Stimulated activated CD8-positive, alpha-beta memory T cell treated with anti-CD3 and anti-CD28 coated beads, Interleukin-7, amount 100 ng/mL, for 24 hours (primary cell): ENCODE results near the gene CLEC16A.

Experiments used
- DNase-seq: peaks from one replicate; pipeline ENCODE4 v3.0.0-alpha.2; 2020; ENCODE audit warnings: low read depth

The CLEC16A gene

GRCh38 chr16:11084876-11085485 is 140.6 kb downstream of the CLEC16A start:
- no peak for DNase-seq

- no peak for DNase-seq
Measured at GRCh38 chr16:11085916-11086315, 141.6 kb downstream of the CLEC16A start.

GRCh38 chr16:11087691-11088073 is 143.3 kb downstream of the CLEC16A start:
- no peak for DNase-seq

GRCh38 chr16:11088074-11088730 is 143.8 kb downstream of the CLEC16A start:
- DNase-seq: no peak

- DNase-seq: no peak
Measured at GRCh38 chr16:11088831-11089230, 144.5 kb downstream of the CLEC16A start.

- DNase-seq: no peak
Measured at GRCh38 chr16:11089504-11090124, 145.2 kb downstream of the CLEC16A start.

GRCh38 chr16:11090232-11090631 is 145.9 kb downstream of the CLEC16A start:
- DNase-seq: no peak

- DNase-seq: no peak
Measured at GRCh38 chr16:11091021-11091785, 146.8 kb downstream of the CLEC16A start.

GRCh38 chr16:11092788-11093571 is 148.6 kb downstream of the CLEC16A start:
- no peak for DNase-seq

GRCh38 chr16:11093572-11094074 is 149.3 kb downstream of the CLEC16A start:
- no peak for DNase-seq

- DNase-seq: no peak
Measured at GRCh38 chr16:11094075-11094856, 149.9 kb downstream of the CLEC16A start.

- DNase-seq: no peak
Measured at GRCh38 chr16:11094857-11095565, 150.6 kb downstream of the CLEC16A start.

- no peak for DNase-seq
Measured at GRCh38 chr16:11095935-11096334, 151.6 kb downstream of the CLEC16A start.

GRCh38 chr16:11097094-11097786 is 152.9 kb downstream of the CLEC16A start:
- DNase-seq: no peak

GRCh38 chr16:11097787-11098167 is 153.4 kb downstream of the CLEC16A start:
- DNase-seq: no peak

- DNase-seq: no peak
Measured at GRCh38 chr16:11098601-11099390, 154.4 kb downstream of the CLEC16A start.

- no peak for DNase-seq
Measured at GRCh38 chr16:11099672-11100205, 155.4 kb downstream of the CLEC16A start.

GRCh38 chr16:11100239-11100750 is 155.9 kb downstream of the CLEC16A start:
- no peak for DNase-seq
